Peyer's patch (tissue), 4 donors: Measurements from ENCODE around the gene DAB1.

Experiments used
- CTCF ChIP-seq, 6 experiments: fragments of 450-650 bp in 4 of 6; fragments of 200-600 bp in 2 of 6; sonication (generic) in 1 of 6; IDR thresholded peaks; one replicate each; pipeline ENCODE4 v1.5.1; 2017 to 2019; ENCODE audit warnings: antibody characterized with exemption in 6 of 6, mild to moderate bottlenecking in 3 of 6, moderate library complexity in 1 of 6
- POLR2A ChIP-seq, 2 donors: fragments of 450-650 bp; IDR thresholded peaks; one replicate each; pipeline ENCODE4 v1.5.1; 2017; ENCODE audit warnings: antibody characterized with exemption in 2 of 2, mild to moderate bottlenecking in 2 of 2, moderate library complexity in 2 of 2

- TF ChIP-seq CTCF (IDR thresholded peaks at IDR 0.05) (no peak), POLR2A (IDR thresholded peaks at IDR 0.05) (no peak)
Measured at GRCh38 chr1:57385336-57385735, 38.5 kb downstream of the DAB1 start.
